SKM-1 (cell line): Measurements from ENCODE around the gene PPIP5K1.

Experiments
- DNase-seq: peaks from one replicate; lab custom pipeline; 2025; ENCODE audit not compliant: unreplicated experiment; lab: John Stamatoyannopoulos, UW

Gene PPIP5K1

GRCh38 chr15:43492673-43493601 is 97.1 kb downstream of the PPIP5K1 start, which contains the start of gene TP53BP1:
Gene TP53BP1 (minus strand): TSS chr15:43493156. CDS start chr15:43493043, 113 bp downstream.
- peak; percentile 59 for DNase-seq

DNA sequence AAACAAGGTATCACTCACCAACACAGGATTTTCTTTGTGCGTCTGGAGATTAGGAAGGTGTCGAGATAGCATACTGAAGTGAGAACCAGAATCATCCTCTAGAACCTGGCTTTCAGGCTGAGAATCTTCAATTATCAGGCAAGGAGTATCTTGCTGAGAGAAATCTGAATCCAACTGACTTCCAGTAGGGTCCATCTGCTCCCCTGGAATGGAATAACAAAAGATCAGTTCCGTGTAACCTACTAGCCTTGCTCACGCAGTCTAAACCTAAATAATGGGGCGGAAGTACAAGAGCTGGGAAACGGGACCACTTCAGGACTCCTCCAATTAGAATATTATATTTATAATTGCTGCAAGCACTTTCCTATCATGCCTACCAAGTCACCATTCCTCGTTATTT is 97.7 kb downstream of the PPIP5K1 start:
- DNase-seq, result no peak

DNA sequence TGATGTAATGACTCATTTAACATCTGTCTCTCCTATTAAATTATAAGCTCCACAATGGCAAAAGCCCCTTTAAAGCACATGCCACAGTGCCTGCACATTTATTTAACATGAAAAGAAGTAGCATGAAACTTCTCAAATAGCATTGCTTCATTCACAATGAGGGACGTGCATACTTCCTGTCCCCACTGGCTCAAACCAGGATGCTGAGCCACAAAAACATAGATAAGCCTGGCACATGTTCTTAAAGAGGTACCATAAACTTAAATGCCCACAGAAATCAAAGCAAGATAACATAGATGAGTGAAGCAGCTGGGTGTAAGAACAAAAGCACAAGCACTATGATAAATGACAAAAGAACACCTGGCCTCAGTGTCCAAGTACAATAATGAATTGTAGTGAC is 100.8 kb downstream of the PPIP5K1 start:
- DNase-seq, result no peak

- DNase-seq, result no peak
Observed at GRCh38 chr15:43488790-43489189, 101.2 kb downstream of the PPIP5K1 start.

- no peak for DNase-seq
Observed at GRCh38 chr15:43487271-43487895, 102.6 kb downstream of the PPIP5K1 start.

- DNase-seq, result no peak
Observed at GRCh38 chr15:43484455-43484854, 105.6 kb downstream of the PPIP5K1 start.
